WI38 (cell line): ENCODE results near the gene PHYHD1.

Experiments used
- H3K4me3 ChIP-seq: 2 replicates; pipeline ENCODE4 v1.5.1; 2011; ENCODE audit warnings: low read depth, mild to moderate bottlenecking, control low read depth, low read length
- TF ChIP-seq, protein P1 (sequence below): IDR thresholded peaks from 2 replicates; pipeline ENCODE4 v1.5.1; 2012; ENCODE audit warnings: low read depth, mild to moderate bottlenecking, control low read depth, low read length

PHYHD1 gene

DNA sequence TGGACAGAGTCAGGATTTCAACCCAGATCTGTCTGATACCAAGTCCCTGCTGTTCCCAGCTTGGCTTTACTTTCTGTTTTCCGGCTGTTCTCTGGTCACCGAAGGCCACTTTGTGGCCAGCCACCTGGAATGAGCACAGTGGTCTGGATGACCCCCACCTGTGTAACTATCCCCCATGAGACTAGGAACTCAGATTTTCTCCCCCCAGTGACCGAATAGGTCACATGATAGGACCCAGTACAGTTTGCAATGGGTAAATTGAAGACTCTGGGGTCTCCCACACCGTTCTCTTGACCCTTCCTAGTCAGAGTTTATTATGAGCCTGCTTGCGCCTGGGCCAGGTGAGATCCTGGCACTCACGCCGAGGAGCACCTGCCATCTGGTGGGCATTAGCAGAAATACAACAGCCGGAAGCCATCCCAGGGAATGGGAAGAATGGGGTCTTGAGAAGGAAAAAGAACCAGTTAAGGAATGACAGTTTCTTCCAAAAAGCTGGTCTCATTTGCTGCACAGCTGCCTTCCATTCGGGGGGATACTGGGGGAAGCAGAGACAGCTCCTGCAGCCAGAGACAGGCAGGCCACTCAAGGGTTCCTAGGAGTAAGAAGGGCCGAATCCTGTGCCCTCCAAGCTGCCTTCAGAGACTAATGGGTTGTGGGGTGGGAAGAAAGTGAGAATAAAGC lies 7.1 kb downstream of the PHYHD1 start:
- TF ChIP-seq, protein P1, sequence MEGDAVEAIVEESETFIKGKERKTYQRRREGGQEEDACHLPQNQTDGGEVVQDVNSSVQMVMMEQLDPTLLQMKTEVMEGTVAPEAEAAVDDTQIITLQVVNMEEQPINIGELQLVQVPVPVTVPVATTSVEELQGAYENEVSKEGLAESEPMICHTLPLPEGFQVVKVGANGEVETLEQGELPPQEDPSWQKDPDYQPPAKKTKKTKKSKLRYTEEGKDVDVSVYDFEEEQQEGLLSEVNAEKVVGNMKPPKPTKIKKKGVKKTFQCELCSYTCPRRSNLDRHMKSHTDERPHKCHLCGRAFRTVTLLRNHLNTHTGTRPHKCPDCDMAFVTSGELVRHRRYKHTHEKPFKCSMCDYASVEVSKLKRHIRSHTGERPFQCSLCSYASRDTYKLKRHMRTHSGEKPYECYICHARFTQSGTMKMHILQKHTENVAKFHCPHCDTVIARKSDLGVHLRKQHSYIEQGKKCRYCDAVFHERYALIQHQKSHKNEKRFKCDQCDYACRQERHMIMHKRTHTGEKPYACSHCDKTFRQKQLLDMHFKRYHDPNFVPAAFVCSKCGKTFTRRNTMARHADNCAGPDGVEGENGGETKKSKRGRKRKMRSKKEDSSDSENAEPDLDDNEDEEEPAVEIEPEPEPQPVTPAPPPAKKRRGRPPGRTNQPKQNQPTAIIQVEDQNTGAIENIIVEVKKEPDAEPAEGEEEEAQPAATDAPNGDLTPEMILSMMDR: peak; percentile 85
- H3K4me3 ChIP-seq: no peak overlapping the region

DNA sequence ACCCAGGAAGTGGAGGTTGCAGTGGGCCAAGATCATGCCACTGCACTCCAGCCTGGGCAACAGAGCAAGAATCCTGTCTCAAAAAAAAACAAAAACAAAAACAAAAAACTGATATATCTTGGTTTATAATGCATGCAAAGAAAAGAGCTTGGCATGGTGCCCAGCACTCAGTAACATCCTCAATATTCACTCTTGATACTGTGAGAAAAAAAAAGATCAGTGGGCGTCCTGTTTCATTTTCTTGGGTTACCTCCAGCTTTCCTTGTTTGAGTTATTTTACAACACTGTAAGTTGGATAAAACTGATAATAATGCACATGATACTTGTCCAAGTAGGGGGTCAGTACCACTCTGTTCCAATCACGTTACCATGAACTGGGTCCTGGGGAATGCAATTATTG lies 7.8 kb downstream of the PHYHD1 start:
- TF ChIP-seq, protein P1: no peak
- H3K4me3 ChIP-seq: no peak overlapping the region

DNA sequence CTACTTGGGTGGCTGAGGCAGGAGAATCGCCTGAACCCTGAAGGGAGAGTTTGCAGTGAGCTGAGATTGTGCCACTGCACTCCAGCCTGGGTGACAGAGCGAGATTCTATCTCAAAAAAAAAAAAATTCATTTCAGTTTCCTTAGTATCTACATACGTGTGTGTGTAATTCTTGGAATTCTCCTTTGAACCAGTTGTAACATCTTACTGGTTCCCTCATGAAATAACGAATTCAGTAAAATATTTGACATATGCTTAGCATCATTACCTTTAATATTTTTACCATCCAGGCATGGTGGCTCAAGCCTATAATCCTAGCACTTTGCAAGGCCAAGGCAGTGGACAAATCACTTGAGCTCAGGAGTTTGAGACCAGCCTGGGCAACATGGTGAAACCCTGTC lies 8.8 kb downstream of the PHYHD1 start:
- TF ChIP-seq, protein P1: no peak

DNA sequence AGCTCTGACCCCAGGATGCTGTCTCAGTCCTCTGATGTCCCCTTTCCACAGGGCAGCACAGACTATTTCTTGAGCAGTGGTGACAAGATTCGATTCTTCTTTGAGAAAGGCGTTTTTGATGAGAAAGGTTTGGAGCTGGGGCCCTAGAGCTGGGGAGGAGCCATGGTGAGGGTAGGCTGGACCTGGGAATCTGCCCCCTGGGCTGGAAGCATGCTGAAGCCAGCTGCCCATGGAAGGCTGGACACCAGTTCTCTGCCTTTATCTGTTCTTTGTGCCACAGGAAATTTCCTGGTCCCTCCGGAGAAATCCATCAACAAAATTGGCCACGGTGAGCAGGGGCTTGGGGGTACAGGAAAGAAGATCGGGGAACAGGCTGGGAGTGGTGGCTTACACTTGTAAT lies 12.9 kb downstream of the PHYHD1 start:
- no peak overlapping the region for H3K4me3 ChIP-seq
- TF ChIP-seq, protein P1: no peak

More for the DNA sequence above, 8.8 kb downstream of the PHYHD1 start:
- no peak overlapping the region for H3K4me3 ChIP-seq

DNA sequence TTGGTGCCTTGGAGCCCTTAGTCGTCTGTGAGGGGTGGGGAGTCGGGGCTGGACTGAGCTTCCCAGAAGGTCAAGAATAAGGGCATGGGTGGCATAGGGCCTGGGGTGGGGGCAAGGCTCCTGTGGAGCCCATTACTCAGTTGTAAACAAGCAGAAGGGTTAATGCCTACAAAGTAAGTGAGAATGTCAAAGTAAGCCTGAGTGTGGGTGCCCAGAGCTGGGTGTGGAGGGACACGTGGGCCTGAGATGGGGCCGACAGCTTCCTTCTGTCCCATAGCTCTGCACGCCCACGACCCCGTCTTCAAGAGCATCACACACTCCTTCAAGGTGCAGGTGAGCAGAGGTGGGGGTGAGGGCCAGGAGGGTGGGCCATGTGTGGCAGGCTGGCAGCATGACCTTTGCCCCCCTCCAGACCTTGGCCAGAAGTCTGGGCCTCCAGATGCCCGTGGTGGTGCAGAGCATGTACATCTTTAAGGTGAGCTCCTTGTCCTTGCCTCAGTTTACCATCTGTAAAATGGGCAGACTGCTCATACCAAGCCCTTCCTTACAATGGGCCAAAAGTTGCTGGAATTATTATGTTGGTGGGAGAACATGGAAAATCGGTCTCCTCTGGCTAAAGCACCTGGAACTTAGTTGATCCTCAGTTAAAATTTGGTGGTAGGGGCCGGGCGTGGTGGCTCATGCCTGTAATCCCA lies 15.5 kb downstream of the PHYHD1 start:
- TF ChIP-seq, protein P1: no peak
- H3K4me3 ChIP-seq: no peak overlapping the region

DNA sequence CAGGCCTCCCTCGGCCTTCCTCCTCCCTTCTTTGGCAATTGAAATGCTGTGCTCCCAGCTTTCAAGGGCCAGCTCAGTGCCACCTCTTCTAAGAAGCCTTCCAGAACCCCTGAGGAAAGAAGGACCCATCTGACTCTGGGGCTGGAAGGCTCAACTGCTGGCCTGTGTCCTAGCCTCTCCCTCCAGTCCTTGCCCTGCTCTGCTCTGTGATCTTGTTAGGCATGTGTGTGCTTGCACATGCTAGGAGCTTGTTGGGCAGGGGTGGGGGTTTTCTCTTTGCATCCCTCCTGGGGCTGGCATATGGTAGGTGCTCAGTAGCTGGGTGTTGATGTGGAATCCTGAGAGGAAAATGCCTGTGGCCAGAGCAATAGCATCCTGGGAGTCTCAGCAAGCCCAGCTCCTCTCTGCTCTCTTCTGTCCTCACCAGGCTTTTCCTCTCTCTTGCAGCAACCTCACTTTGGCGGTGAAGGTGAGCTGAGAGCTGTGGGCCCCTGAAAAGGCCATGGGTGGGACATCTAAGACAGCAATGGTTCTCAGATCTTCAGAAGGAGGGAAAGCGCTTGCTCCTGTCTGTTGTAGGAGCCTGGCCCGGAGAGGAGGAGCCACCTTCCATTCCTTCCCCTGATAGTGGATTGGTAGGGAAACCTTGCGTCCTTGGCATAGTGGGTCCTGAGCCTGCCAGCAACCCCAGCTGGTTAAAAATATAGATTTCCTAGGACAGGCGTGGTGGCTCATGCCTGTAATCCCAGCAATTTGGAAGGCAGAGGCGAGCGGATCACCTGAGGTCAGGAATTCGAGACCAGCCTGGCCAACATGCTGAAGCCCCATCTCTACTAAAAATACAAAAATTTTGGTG lies 16.8 kb downstream of the PHYHD1 start:
- no peak overlapping the region for H3K4me3 ChIP-seq
- TF ChIP-seq, protein P1: no peak
